Measurements from ENCODE around the gene GOLGA8G.
"Not testable (repeated sequence)": the region's sequence is repeated elsewhere in the genome, so short reads cannot be mapped to it uniquely, and the experiment has no call there.

The GOLGA8G gene, protein sequence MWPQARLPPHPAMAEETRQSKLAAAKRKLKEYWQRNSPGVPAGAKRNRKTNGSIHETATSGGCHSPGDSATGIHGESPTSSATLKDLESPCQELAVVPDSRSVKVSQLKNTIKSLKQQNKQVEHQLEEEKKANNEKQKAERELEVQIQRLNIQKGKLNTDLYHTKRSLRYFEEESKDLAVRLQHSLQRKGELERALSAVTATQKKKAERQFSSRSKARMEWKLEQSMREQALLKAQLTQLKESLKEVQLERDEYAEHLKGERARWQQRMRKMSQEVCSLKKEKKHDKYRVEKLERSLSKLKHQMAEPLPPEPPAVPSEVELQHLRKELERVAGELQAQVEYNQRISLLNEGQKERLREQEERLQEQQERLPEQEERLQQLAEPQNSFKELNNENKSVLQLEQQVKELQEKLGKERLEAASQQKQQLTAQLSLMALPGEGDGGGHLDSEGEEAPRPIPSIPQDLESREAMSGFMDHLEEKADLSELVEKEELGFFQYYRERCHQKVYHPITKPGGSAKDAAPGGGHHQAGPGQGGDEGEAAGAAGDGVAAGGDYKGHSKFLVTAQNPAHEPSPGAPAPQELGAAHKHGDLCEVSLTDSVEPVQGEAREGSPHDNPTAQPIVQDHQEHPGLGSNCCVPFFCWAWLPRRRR

DNA sequence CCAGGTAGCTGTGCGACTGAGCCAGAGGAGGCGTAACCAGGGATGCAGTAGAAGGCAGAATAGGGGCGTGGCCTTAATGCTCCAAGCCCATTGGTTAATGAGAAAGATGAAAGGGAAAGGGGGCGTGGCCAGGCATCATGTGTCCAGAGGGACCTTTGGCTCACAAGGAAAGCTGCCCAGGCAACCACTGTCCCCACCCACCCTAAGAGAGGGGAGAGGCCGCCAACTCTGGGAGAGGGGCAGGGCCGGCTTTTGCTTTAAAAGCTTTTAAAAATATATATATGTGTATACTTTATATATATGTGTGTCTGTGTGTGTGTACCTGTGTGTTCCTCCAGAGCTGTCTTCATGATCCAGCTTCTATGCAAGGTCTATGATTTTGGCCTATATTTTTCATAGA is at the start of gene GOLGA8G:
Gene GOLGA8G, minus strand, starts transcription at position 18 of the 400 bp plus-strand sequence. CDS start 62 bp downstream, outside the sequence.
- H3K4me1 ChIP-seq (ENCODE audit: low read length); H3K9me3 ChIP-seq (ENCODE audit: insufficient read depth, low read length); H4K20me1 ChIP-seq (ENCODE audit: insufficient read depth, low read length); H3K27ac ChIP-seq (ENCODE audit: low read length); H3K79me2 ChIP-seq (ENCODE audit: low read length); H3K4me3 ChIP-seq (ENCODE audit: low read length); H3K36me3 ChIP-seq (replicated peaks; ENCODE audit: low read depth, low read length); H3K4me2 ChIP-seq (ENCODE audit: low read length); H3K9ac ChIP-seq (ENCODE audit: low read length); H2AFZ ChIP-seq (ENCODE audit: low read depth, low read length); H3K27me3 ChIP-seq (ENCODE audit: low read depth, low read length): not testable (repeated sequence)

DNA sequence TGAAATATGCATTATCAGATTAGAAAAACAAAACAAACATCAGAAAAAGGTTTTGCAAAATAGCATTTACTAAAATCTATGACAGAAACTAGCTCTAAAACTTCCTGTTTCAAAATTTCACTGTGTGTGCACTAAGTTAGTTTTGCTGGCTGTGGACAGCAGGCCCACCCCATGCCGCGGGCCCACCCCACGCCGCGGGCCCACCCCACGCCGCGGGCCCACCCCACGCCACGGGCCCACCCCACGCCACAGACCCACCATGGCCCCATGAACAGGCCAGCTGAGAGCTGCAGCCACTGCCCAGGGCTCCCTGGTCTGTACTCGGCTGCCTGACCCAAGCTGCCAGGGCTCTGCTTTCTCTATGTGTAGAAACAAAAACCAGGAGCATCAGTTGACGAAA is 40.6 kb upstream of the GOLGA8G start:
- H3K4me1 ChIP-seq (ENCODE audit: low read length); H3K36me3 ChIP-seq (replicated peaks; ENCODE audit: low read depth, low read length); H3K27me3 ChIP-seq (ENCODE audit: low read depth, low read length); H3K9ac ChIP-seq (ENCODE audit: low read length); H4K20me1 ChIP-seq (ENCODE audit: insufficient read depth, low read length); H2AFZ ChIP-seq (ENCODE audit: low read depth, low read length); H3K79me2 ChIP-seq (ENCODE audit: low read length); H3K4me3 ChIP-seq (ENCODE audit: low read length); H3K27ac ChIP-seq (ENCODE audit: low read length); H3K4me2 ChIP-seq (ENCODE audit: low read length); H3K9me3 ChIP-seq (ENCODE audit: insufficient read depth, low read length): not testable (repeated sequence)

DNA sequence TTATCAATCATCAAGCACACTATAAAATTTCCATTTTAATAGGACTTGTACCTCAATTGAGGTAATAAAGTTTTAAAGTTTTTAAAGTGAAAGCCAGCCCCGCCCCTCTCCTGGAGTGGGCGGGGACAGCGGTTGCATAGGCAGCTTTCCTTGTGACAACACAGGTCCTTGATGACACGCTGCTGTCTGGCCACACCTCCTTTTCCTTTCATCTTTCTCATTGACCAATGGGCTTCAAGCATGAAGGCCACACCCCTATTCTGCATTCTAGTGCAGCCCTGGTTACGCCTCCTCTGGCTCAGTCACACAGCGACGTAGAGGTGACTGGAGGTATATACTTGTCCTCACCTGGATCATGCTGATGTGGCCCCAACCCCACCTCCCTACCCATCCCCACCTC is 20.5 kb upstream of the GOLGA8G start, which contains the start of gene GOLGA6L25:
Gene GOLGA6L25, plus strand, starts transcription at position 301 of the 400 bp plus-strand sequence. Its CDS starts 61 bp downstream, at position 362.
- not testable (repeated sequence) for H3K4me1 ChIP-seq (ENCODE audit: low read length); H4K20me1 ChIP-seq (ENCODE audit: insufficient read depth, low read length); H2AFZ ChIP-seq (ENCODE audit: low read depth, low read length); H3K9me3 ChIP-seq (ENCODE audit: insufficient read depth, low read length); H3K79me2 ChIP-seq (ENCODE audit: low read length); H3K4me3 ChIP-seq (ENCODE audit: low read length); H3K36me3 ChIP-seq (replicated peaks; ENCODE audit: low read depth, low read length); H3K27me3 ChIP-seq (ENCODE audit: low read depth, low read length); H3K9ac ChIP-seq (ENCODE audit: low read length); H3K27ac ChIP-seq (ENCODE audit: low read length); H3K4me2 ChIP-seq (ENCODE audit: low read length)

DNA sequence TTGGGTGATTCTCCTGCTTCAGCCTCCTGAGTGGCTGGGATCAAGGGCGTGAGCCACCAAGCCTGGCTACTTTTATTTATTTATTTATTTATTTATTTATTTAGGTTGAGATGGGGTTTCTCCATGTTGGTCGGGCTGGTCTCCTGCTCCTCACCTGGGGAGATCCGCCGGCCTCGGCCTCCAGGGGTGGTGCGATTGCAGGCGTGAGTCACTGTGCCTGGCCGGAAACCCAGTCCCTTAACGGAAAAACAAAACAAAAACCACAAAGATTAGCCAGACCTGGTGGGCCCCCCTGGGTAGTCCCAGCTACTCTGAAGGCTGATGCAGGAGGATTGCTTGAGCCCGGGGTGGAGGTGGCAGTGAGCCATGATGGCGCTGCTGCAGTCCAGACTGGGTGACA is 17.6 kb downstream of the GOLGA8G start:
- H3K4me3 ChIP-seq (ENCODE audit: low read length); H3K79me2 ChIP-seq (ENCODE audit: low read length); H4K20me1 ChIP-seq (ENCODE audit: insufficient read depth, low read length); H3K36me3 ChIP-seq (replicated peaks; ENCODE audit: low read depth, low read length); H3K9ac ChIP-seq (ENCODE audit: low read length); H3K27ac ChIP-seq (ENCODE audit: low read length); H3K4me2 ChIP-seq (ENCODE audit: low read length); H2AFZ ChIP-seq (ENCODE audit: low read depth, low read length); H3K27me3 ChIP-seq (ENCODE audit: low read depth, low read length); H3K9me3 ChIP-seq (ENCODE audit: insufficient read depth, low read length); H3K4me1 ChIP-seq (ENCODE audit: low read length): not testable (repeated sequence)

DNA sequence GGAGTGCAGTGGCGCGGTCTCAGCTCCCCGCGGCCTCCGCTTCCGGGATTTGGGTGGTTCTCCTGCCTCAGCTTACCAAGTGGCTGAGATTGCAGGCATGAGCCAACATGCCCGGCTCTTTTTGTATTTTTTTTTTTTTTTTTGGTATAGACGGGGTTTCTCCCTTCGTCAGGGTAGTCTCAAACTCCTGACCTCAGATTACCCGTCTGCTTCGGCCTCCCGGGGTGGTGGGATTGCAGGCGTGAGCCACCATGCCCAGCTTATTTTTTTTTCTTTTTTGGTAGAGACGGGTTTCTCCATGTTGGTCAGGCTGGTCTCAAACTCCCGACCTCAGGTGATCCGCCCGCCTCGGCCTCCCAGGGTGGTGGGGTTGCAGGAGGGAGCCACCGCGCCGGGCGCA is 18.6 kb downstream of the GOLGA8G start:
- not testable (repeated sequence) for H3K27ac ChIP-seq (ENCODE audit: low read length); H2AFZ ChIP-seq (ENCODE audit: low read depth, low read length); H4K20me1 ChIP-seq (ENCODE audit: insufficient read depth, low read length); H3K36me3 ChIP-seq (replicated peaks; ENCODE audit: low read depth, low read length); H3K4me2 ChIP-seq (ENCODE audit: low read length); H3K4me3 ChIP-seq (ENCODE audit: low read length); H3K79me2 ChIP-seq (ENCODE audit: low read length); H3K9me3 ChIP-seq (ENCODE audit: insufficient read depth, low read length); H3K9ac ChIP-seq (ENCODE audit: low read length); H3K4me1 ChIP-seq (ENCODE audit: low read length); H3K27me3 ChIP-seq (ENCODE audit: low read depth, low read length)

DNA sequence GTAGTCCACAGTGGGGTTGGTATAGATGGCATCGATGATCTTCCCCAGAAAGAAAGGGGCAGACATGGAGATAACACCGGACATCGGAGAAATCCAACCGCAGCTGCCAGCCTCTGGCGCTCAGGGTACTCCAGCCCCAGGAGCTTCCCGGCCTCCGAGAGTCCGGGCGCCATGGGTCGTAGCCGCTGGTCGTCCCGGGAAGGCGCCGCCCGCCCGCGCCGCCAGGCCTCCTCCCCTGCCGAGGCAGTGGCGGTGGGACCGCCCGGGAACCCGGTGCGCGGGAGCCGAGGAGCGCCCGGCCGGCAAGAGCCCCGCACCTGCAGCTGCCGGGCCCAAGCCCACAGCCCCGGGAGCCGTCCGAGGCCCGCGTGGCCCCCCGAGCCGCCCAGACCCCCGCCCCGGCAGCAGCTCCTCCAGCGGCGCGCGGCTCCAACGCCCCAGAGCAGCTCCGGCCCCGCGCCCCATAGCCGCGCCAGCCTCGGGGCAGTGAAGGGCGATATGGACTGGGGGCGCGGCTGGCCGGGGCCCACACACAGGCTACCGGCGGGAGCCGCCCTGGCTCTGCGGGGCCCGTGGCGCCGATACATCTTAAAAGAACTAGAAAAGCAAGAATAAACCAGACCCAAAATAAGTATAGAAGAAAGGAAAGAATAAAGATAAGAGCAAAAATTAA is 24.4 kb downstream of the GOLGA8G start:
- H3K27me3 ChIP-seq (ENCODE audit: low read depth, low read length); H2AFZ ChIP-seq (ENCODE audit: low read depth, low read length); H3K36me3 ChIP-seq (replicated peaks; ENCODE audit: low read depth, low read length); H4K20me1 ChIP-seq (ENCODE audit: insufficient read depth, low read length); H3K4me2 ChIP-seq (ENCODE audit: low read length); H3K9ac ChIP-seq (ENCODE audit: low read length); H3K9me3 ChIP-seq (ENCODE audit: insufficient read depth, low read length); H3K4me1 ChIP-seq (ENCODE audit: low read length); H3K27ac ChIP-seq (ENCODE audit: low read length); H3K4me3 ChIP-seq (ENCODE audit: low read length); H3K79me2 ChIP-seq (ENCODE audit: low read length): not testable (repeated sequence)

DNA sequence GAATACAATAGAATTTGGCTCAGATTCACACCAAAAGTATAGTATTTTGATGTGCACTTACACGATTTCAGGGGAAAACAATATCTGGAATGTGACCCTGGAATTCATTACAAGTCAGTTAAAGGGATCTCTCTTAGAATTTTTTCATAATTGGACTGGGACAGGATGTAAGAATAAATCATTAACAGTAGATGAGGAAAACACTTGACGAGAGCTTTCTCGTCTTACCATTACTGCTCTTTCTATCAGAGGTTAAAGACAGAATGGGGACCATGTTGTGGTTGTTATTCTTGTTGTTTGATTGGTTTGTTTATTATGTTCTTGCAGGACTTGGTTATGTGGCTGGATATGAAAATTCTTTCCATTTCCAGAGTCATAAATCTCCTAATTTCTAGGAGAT is 51.4 kb downstream of the GOLGA8G start:
- not testable (repeated sequence) for H3K27me3 ChIP-seq (ENCODE audit: low read depth, low read length); H3K79me2 ChIP-seq (ENCODE audit: low read length); H3K4me3 ChIP-seq (ENCODE audit: low read length); H3K9ac ChIP-seq (ENCODE audit: low read length); H4K20me1 ChIP-seq (ENCODE audit: insufficient read depth, low read length); H3K4me1 ChIP-seq (ENCODE audit: low read length); H2AFZ ChIP-seq (ENCODE audit: low read depth, low read length); H3K27ac ChIP-seq (ENCODE audit: low read length); H3K4me2 ChIP-seq (ENCODE audit: low read length); H3K9me3 ChIP-seq (ENCODE audit: insufficient read depth, low read length); H3K36me3 ChIP-seq (replicated peaks; ENCODE audit: low read depth, low read length)
